Esophagus muscularis mucosa (tissue), 4 donors: ENCODE data around the gene GRIK3. TPM values are rescaled to one million over a fixed set of nuclear protein-coding genes. Genes with fewer than 3 reads are reported as not detected.

Experiments used
- DNase-seq: peaks from one replicate; pipeline ENCODE4 v3.0.0-alpha.2; 2017; ENCODE audit errors: extremely low spot score
- H3K27ac ChIP-seq, 4 donors: fragments of 200-600 bp; sonication (generic); replicated peaks in 1 of 4; 1 replicate in 3 of 4; 2 replicates in 1 of 4; pipeline ENCODE4 v1.5.1; 2016 to 2019; ENCODE audit warnings: mild to moderate bottlenecking in 1 of 4
- H3K27me3 ChIP-seq, 4 donors: fragments of 200-600 bp; sonication (generic); one replicate each; pipeline versions ENCODE4 v1.5.1 to v1.6.0; 2016 to 2019
- H3K36me3 ChIP-seq, 4 donors: fragments of 200-600 bp; sonication (generic); one replicate each; pipeline ENCODE4 v1.5.1; 2016 to 2019
- H3K4me1 ChIP-seq, 4 donors: fragments of 200-600 bp; sonication (generic); one replicate each; pipeline ENCODE4 v1.5.1; 2016 to 2019
- H3K4me3 ChIP-seq, 4 donors: fragments of 200-600 bp; sonication (generic); 1 replicate in 2 of 4; 2 replicates in 2 of 4; pipeline ENCODE4 v1.5.1; 2016 to 2019; ENCODE audit warnings: mild to moderate bottlenecking in 4 of 4, moderate library complexity in 1 of 4
- H3K9me3 ChIP-seq, 4 donors: fragments of 200-600 bp; sonication (generic); 1 replicate in 3 of 4; 2 replicates in 1 of 4; pipeline ENCODE4 v1.5.1; 2016 to 2019
- CTCF ChIP-seq, 3 experiments: fragments of 200-600 bp in 2 of 3; fragments of 450-650 bp in 1 of 3; sonication (generic) in 2 of 3; IDR thresholded peaks; one replicate each; pipeline ENCODE4 v1.5.1; 2017 to 2019; ENCODE audit warnings: antibody characterized with exemption in 3 of 3, mild to moderate bottlenecking in 2 of 3, moderate library complexity in 1 of 3
- EP300 ChIP-seq: sonication (generic); formaldehyde crosslinking; IDR thresholded peaks from one replicate; pipeline ENCODE4 v1.6.1; 2017; ENCODE audit warnings: antibody characterized with exemption
- POLR2A ChIP-seq: fragments of 450-650 bp; IDR thresholded peaks from one replicate; pipeline ENCODE4 v1.6.1; 2017; ENCODE audit warnings: antibody characterized with exemption, moderate library complexity, mild to moderate bottlenecking, low read depth
- POLR2AphosphoS5 ChIP-seq, 2 donors: sonication (generic); formaldehyde crosslinking; IDR thresholded peaks; one replicate each; pipeline ENCODE4 v1.6.1; 2017; ENCODE audit warnings: antibody characterized with exemption in 2 of 2
- WGBS: methylation state at CpG from one replicate; pipeline ENCODE4 v1.1.5; 2018; 5-methylcytosine and 5-hydroxymethylcytosine counted together
- intact Hi-C: fragments of 100-400 bp; cut with DNase I; formaldehyde crosslinking; loops from one replicate; pipeline ENCODE4 v1.15.1; 2023
- total RNA-seq, 4 donors: library from RNA; depleted of rRNA; stranded (reverse); fragments of >200 nt; gene quantifications; one replicate each; pipeline versions ENCODE4 v1.1.0 to v1.2.1, GENCODE V29; 2016

The GRIK3 gene
- total RNA-seq, 4 donors from 2014 or later = 5.3 to 7.9 (median 6.6) TPM

GRCh38 chr1:36881068-36881405 is 153.3 kb downstream of the GRIK3 start:
- intact Hi-C loops = no loop called here
- DNase-seq = peak; percentile 74

GRCh38 chr1:36880155-36881067 is 153.9 kb downstream of the GRIK3 start:
- H3K27me3 ChIP-seq = peaks cover 0 to 30% (median 0%) of the 10 kb centered on the region in 4 donors
- 85% methylated on average over 20 of the region's 22 CpGs for WGBS
- H3K4me1 ChIP-seq = peaks cover 0 to 1% (median 0%) of the 10 kb centered on the region in 4 donors
- DNase-seq = peak; percentile 83
- H3K9me3 ChIP-seq = no peaks in the 10 kb centered on the region
- H3K27ac ChIP-seq = no peak overlapping the region
- H3K4me3 ChIP-seq = no peak overlapping the region
- peaks cover 0 to 4% (median 0%) of the 10 kb centered on the region in 4 donors for H3K36me3 ChIP-seq
- TF ChIP-seq EP300 (no peak), CTCF (IDR thresholded peaks at IDR 0.05) (no peak), POLR2A (no peak), POLR2AphosphoS5 (IDR thresholded peaks at IDR 0.05) (no peak)
- intact Hi-C loops = no loop called here

More at GRCh38 chr1:36881068-36881405, 153.3 kb downstream of the GRIK3 start:
- H3K27me3 ChIP-seq = peaks cover 0 to 27% (median 0%) of the 10 kb centered on the region in 4 donors
- peaks cover 0 to 4% (median 0%) of the 10 kb centered on the region in 4 donors for H3K36me3 ChIP-seq
- no peaks in the 10 kb centered on the region for H3K9me3 ChIP-seq
- no peak for TF ChIP-seq POLR2A
- TF ChIP-seq CTCF (IDR thresholded peaks at IDR 0.05) = no peak
- TF ChIP-seq POLR2AphosphoS5 (IDR thresholded peaks at IDR 0.05) = no peak
- no peak for TF ChIP-seq EP300
- H3K4me1 ChIP-seq = peaks cover 0 to 7% (median 0%) of the 10 kb centered on the region in 4 donors
- WGBS = 95% methylated on average over 3 of the region's 3 CpGs
- no peak overlapping the region for H3K27ac ChIP-seq
- no peak overlapping the region for H3K4me3 ChIP-seq

GRCh38 chr1:36879613-36880012 is 154.7 kb downstream of the GRIK3 start:
- 88% methylated on average over 6 of the region's 6 CpGs for whole genome bisulfite sequencing
- no peak overlapping the region for H3K4me3 ChIP-seq
- no peaks in the 10 kb centered on the region for H3K4me1 ChIP-seq
- TF ChIP-seq POLR2A = no peak
- TF ChIP-seq POLR2AphosphoS5 (IDR thresholded peaks at IDR 0.05) = no peak
- TF ChIP-seq EP300 = no peak
- TF ChIP-seq CTCF (IDR thresholded peaks at IDR 0.05) = no peak
- peak; percentile 91 for DNase-seq
- H3K36me3 ChIP-seq = peaks cover 0 to 4% (median 0%) of the 10 kb centered on the region in 4 donors
- intact Hi-C loops = no loop called here
- H3K27ac ChIP-seq = no peak overlapping the region
- peaks cover 0 to 30% (median 0%) of the 10 kb centered on the region in 4 donors for H3K27me3 ChIP-seq
- H3K9me3 ChIP-seq = no peaks in the 10 kb centered on the region

- H3K4me1 ChIP-seq = no peaks in the 10 kb centered on the region
- intact Hi-C loops = no loop called here
Observed at GRCh38 chr1:36876990-36877389, 157.3 kb downstream of the GRIK3 start.

More at GRCh38 chr1:36876990-36877389, 157.3 kb downstream of the GRIK3 start:
- no peak for TF ChIP-seq POLR2AphosphoS5 (IDR thresholded peaks at IDR 0.05)
- TF ChIP-seq EP300 = no peak
- no peak for TF ChIP-seq CTCF (IDR thresholded peaks at IDR 0.05)
- TF ChIP-seq POLR2A = no peak
- no peaks in the 10 kb centered on the region for H3K9me3 ChIP-seq
- no peak overlapping the region for H3K27ac ChIP-seq
- 63% methylated on average over 1 of the region's 1 CpG for WGBS
- DNase-seq = peak; percentile 68
- H3K36me3 ChIP-seq = peaks cover 0 to 4% (median 0%) of the 10 kb centered on the region in 4 donors
- peaks cover 0 to 33% (median 0%) of the 10 kb centered on the region in 4 donors for H3K27me3 ChIP-seq
- no peak overlapping the region for H3K4me3 ChIP-seq
